HG03280 (cell line): ENCODE measurements around the gene PF4V1.

ENCODE experiments used
- ATAC-seq: cut with Tn5 transposase; IDR thresholded peaks from one replicate; pipeline ENCODE4 v1.9.1; 2021; ENCODE audit warnings: mild to moderate bottlenecking, moderate library complexity; ENCODE audit not compliant: unreplicated experiment

Gene PF4V1

GRCh38 chr4:73844806-73845205, 8.3 kb upstream of the PF4V1 start:
- ATAC-seq = no peak

GRCh38 chr4:73847526-73848182, 5.4 kb upstream of the PF4V1 start:
- no peak for ATAC-seq

- ATAC-seq = no peak
These were observed 4.8 kb upstream of the PF4V1 start for GRCh38 chr4:73848183-73848777.

- no peak for ATAC-seq
These were observed 2.7 kb upstream of the PF4V1 start for GRCh38 chr4:73850261-73850970.

- ATAC-seq = no peak
These were observed 1.8 kb upstream of the PF4V1 start for GRCh38 chr4:73851293-73851692.

GRCh38 chr4:73852771-73853170, 325 bp upstream of the PF4V1 start:
- no peak for ATAC-seq

- no peak for ATAC-seq
These were observed 800 bp downstream of the PF4V1 start for GRCh38 chr4:73853718-73854473.

GRCh38 chr4:73855406-73855805, 2.3 kb downstream of the PF4V1 start:
- no peak for ATAC-seq

- ATAC-seq = no peak
These were observed 3.4 kb downstream of the PF4V1 start for GRCh38 chr4:73856518-73856917.

- ATAC-seq = no peak
These were observed 6.6 kb downstream of the PF4V1 start for GRCh38 chr4:73859614-73860088.

- no peak for ATAC-seq
These were observed 7.1 kb downstream of the PF4V1 start for GRCh38 chr4:73860181-73860580.

GRCh38 chr4:73860917-73861316, 7.8 kb downstream of the PF4V1 start:
- ATAC-seq = no peak

- no peak for ATAC-seq
These were observed 9.2 kb downstream of the PF4V1 start for GRCh38 chr4:73862322-73862721.

GRCh38 chr4:73864365-73864764, 11.3 kb downstream of the PF4V1 start:
- ATAC-seq = no peak

- ATAC-seq = no peak
These were observed 11.9 kb downstream of the PF4V1 start for GRCh38 chr4:73864961-73865360.

GRCh38 chr4:73865431-73866096, 12.5 kb downstream of the PF4V1 start:
- no peak for ATAC-seq

GRCh38 chr4:73866246-73866645, 13.2 kb downstream of the PF4V1 start:
- no peak for ATAC-seq

- ATAC-seq = no peak
These were observed 14.7 kb downstream of the PF4V1 start for GRCh38 chr4:73867783-73868182.

- no peak for ATAC-seq
These were observed 15.4 kb downstream of the PF4V1 start for GRCh38 chr4:73868206-73869129.
